ENCODE results near the gene ZNF778. TPM values are rescaled to one million over a fixed set of nuclear protein-coding genes. Genes with fewer than 3 reads are reported as not detected.

Gene ZNF778
- total and polyA plus RNA-seq, 2 of the 13 experiments (the other 11 are each of a cell fraction or from before 2014, with no cell fraction given), result 3.8 to 7.2 TPM

- TF ChIP-seq ZNF276 (CRISPR knock-in tag; IDR thresholded peaks at IDR 0.05; ENCODE audit: low read depth) (no peak), ZNF891 (CRISPR knock-in tag; IDR thresholded peaks at IDR 0.05) (0 out of 2 replicates have a peak, but pooled peaks have one; percentile 21), MXD4 (CRISPR knock-in tag; IDR thresholded peaks at IDR 0.05) (peak; percentile 5; the same call in 1 of the 2 replicates), SAFB2 (CRISPR knock-in tag; IDR thresholded peaks at IDR 0.05; ENCODE audit: borderline replicate concordance, low read depth) (peak; percentile 61; the same call in 1 of the 2 replicates), ZNF543 (CRISPR knock-in tag; IDR thresholded peaks at IDR 0.05) (no peak), SSRP1 (CRISPR knock-in tag; IDR thresholded peaks at IDR 0.05) (no peak), POGZ (CRISPR knock-in tag; IDR thresholded peaks at IDR 0.05) (no peak), SMARCC2 (IDR thresholded peaks at IDR 0.05) (no peak), EP300 (IDR thresholded peaks at IDR 0.05; ENCODE audit: low read depth in 2 of 2, low read length in 2 of 2) (no peak), EP300 (CRISPR knock-in tag; IDR thresholded peaks at IDR 0.05; ENCODE audit: borderline replicate concordance) (no peak), REL (CRISPR knock-in tag; conservative IDR thresholded peaks at IDR 0.05) (no peak), IRF1 (CRISPR knock-in tag; IDR thresholded peaks at IDR 0.05; ENCODE audit: low read depth) (no peak)
- TF ChIP-seq, protein P1, sequence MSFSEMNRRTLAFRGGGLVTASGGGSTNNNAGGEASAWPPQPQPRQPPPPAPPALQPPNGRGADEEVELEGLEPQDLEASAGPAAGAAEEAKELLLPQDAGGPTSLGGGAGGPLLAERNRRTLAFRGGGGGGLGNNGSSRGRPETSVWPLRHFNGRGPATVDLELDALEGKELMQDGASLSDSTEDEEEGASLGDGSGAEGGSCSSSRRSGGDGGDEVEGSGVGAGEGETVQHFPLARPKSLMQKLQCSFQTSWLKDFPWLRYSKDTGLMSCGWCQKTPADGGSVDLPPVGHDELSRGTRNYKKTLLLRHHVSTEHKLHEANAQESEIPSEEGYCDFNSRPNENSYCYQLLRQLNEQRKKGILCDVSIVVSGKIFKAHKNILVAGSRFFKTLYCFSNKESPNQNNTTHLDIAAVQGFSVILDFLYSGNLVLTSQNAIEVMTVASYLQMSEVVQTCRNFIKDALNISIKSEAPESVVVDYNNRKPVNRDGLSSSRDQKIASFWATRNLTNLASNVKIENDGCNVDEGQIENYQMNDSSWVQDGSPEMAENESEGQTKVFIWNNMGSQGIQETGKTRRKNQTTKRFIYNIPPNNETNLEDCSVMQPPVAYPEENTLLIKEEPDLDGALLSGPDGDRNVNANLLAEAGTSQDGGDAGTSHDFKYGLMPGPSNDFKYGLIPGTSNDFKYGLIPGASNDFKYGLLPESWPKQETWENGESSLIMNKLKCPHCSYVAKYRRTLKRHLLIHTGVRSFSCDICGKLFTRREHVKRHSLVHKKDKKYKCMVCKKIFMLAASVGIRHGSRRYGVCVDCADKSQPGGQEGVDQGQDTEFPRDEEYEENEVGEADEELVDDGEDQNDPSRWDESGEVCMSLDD (CRISPR knock-in tag; IDR thresholded peaks at IDR 0.05; ENCODE audit: borderline replicate concordance), result no peak
- TF ChIP-seq, protein P2, sequence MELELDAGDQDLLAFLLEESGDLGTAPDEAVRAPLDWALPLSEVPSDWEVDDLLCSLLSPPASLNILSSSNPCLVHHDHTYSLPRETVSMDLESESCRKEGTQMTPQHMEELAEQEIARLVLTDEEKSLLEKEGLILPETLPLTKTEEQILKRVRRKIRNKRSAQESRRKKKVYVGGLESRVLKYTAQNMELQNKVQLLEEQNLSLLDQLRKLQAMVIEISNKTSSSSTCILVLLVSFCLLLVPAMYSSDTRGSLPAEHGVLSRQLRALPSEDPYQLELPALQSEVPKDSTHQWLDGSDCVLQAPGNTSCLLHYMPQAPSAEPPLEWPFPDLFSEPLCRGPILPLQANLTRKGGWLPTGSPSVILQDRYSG (CRISPR knock-in tag; IDR thresholded peaks at IDR 0.05), result no peak
- TF ChIP-seq, protein P3, sequence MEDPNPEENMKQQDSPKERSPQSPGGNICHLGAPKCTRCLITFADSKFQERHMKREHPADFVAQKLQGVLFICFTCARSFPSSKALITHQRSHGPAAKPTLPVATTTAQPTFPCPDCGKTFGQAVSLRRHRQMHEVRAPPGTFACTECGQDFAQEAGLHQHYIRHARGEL (CRISPR knock-in tag; IDR thresholded peaks at IDR 0.05), result no peak
- TF ChIP-seq, protein P4, sequence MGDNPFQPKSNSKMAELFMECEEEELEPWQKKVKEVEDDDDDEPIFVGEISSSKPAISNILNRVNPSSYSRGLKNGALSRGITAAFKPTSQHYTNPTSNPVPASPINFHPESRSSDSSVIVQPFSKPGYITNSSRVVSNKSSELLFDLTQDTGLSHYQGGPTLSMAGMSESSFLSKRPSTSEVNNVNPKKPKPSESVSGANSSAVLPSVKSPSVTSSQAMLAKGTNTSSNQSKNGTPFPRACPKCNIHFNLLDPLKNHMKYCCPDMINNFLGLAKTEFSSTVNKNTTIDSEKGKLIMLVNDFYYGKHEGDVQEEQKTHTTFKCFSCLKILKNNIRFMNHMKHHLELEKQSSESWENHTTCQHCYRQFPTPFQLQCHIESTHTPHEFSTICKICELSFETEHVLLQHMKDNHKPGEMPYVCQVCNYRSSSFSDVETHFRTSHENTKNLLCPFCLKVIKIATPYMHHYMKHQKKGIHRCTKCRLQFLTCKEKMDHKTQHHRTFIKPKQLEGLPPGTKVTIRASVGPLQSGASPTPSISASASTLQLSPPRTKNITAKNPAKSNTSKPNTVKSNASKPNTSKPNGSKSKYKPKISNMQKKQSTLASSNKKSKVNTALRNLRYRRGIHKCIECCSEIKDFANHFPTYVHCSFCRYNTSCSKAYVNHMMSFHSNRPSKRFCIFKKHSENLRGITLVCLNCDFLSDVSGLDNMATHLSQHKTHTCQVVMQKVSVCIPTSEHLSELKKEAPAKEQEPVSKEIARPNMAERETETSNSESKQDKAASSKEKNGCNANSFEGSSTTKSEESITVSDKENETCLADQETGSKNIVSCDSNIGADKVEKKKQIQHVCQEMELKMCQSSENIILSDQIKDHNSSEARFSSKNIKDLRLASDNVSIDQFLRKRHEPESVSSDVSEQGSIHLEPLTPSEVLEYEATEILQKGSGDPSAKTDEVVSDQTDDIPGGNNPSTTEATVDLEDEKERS (CRISPR knock-in tag; IDR thresholded peaks at IDR 0.05), result no peak
Observed at GRCh38 chr16:89170346-89171215, 46.9 kb upstream of the ZNF778 start (continued).

All from HepG2 (cell line).